Measurements from ENCODE around the gene MSMO1. TPM values are rescaled to one million over a fixed set of nuclear protein-coding genes. Genes with fewer than 3 reads are reported as not detected.

The MSMO1 gene
- total and polyA plus RNA-seq, 2 of the 8 experiments (the other 6 are each of a cell fraction or from before 2014, with no cell fraction given), result 79.8 to 109 TPM

GRCh38 chr4:165360985-165361670, 33.7 kb downstream of the MSMO1 start:
- FAIRE-seq (no peak), DNase-seq (ENCODE audit: low read depth in 1 of 2, low spot score in 2 of 2) (no peak)
- H2BK120ac ChIP-seq (replicated peaks; ENCODE audit: low read depth, low read length), result no peak overlapping the region
- H2AK5ac ChIP-seq (ENCODE audit: low read depth, low read length), result no peak overlapping the region
- H2BK15ac ChIP-seq (ENCODE audit: low read length), result no peak overlapping the region
- ChIA-PET POLR2A (ENCODE audit: partially characterized antibody) (no interaction called here), CTCF (ENCODE audit: partially characterized antibody) (interaction anchor here (1.9 to 3.4 kb wide), 2 partner anchors 10 to 23 kb away, joined by 6 to 13 read pairs; no protein-coding TSS in a partner anchor)
- no peak overlapping the region for H3K14ac ChIP-seq (ENCODE audit: insufficient read length)
- H3K4me1 ChIP-seq (replicated peaks in 1 of 4; ENCODE audit: control insufficient read depth in 3 of 4, insufficient read depth in 4 of 4, low read length in 3 of 4), result no peaks in the 10 kb centered on the region
- peak overlapping the region; percentile 39; the same call in 1 of the 2 replicates for H2AFZ ChIP-seq (ENCODE audit: low read length)
- H3K9ac ChIP-seq (replicated peaks in 1 of 4; ENCODE audit: extremely low read depth in 1 of 4, low read depth in 3 of 4, low read length in 3 of 4), result no peak overlapping the region
- H4K5ac ChIP-seq (ENCODE audit: insufficient read length, low read depth, low read length), result no peak overlapping the region
- no peak overlapping the region for H3K4me2 ChIP-seq (ENCODE audit: insufficient read depth in 1 of 2, low read depth in 2 of 2, low read length in 2 of 2)
- no peaks in the 10 kb centered on the region for H3K36me3 ChIP-seq (ENCODE audit: control insufficient read depth in 2 of 4, insufficient read depth in 4 of 4, low read length in 3 of 4)
- H3K23ac ChIP-seq (ENCODE audit: insufficient read length), result no peak overlapping the region
- H3K27ac ChIP-seq (ENCODE audit: low read depth, low read length), result no peak overlapping the region
- no peak overlapping the region for H3K4ac ChIP-seq (replicated peaks; ENCODE audit: insufficient read length, low read depth, low read length)
- H3K18ac ChIP-seq (ENCODE audit: extremely low read depth, low read length), result no peak overlapping the region
- no peaks in the 10 kb centered on the region for H3K79me1 ChIP-seq (ENCODE audit: low read depth, low read length)
- no peak overlapping the region for H4K8ac ChIP-seq (ENCODE audit: extremely low read depth, insufficient read depth, low read length)
- no peak overlapping the region for H3K56ac ChIP-seq (replicated peaks; ENCODE audit: insufficient read length, low read depth, low read length)
- peaks cover 3% of the 10 kb centered on the region; the same call in 1 of the 2 replicates for H3K23me2 ChIP-seq (ENCODE audit: low read depth, low read length)
- no peak overlapping the region for H3K4me3 ChIP-seq (ENCODE audit: extremely low read depth in 1 of 4, insufficient read depth in 2 of 4, low read depth in 3 of 4, low read length in 4 of 4)
- no peaks in the 10 kb centered on the region for H3K9me3 ChIP-seq (ENCODE audit: insufficient read depth in 2 of 2, low read depth in 1 of 2, low read length in 1 of 2)
- WGBS, 2 experiments (ENCODE audit: extremely low coverage in 1 of 2, insufficient coverage in 1 of 2, insufficient read length in 1 of 2, insufficient replicate concordance in 2 of 2, low coverage in 1 of 2, low lambda C conversion rate in 2 of 2, missing lambda C conversion rate in 1 of 2), result 90% methylated on average over 7 of the region's 7 CpGs; no CpG with 5 or more reads in 1 of the 2 experiments
- no peak overlapping the region for H2BK12ac ChIP-seq (ENCODE audit: low read depth, low read length)
- no peaks in the 10 kb centered on the region for H3K27me3 ChIP-seq (replicated peaks in 1 of 4; ENCODE audit: control insufficient read depth in 3 of 4, extremely low read depth in 1 of 4, insufficient read depth in 3 of 4, low read length in 3 of 4)
- H4K91ac ChIP-seq (replicated peaks; ENCODE audit: insufficient read length, low read length), result no peak overlapping the region
- H2BK5ac ChIP-seq (ENCODE audit: low read depth, low read length), result no peak overlapping the region
- no peaks in the 10 kb centered on the region for H3K79me2 ChIP-seq (ENCODE audit: control insufficient read depth in 1 of 2, insufficient read depth in 2 of 2, low read length in 2 of 2)
- H2BK20ac ChIP-seq (ENCODE audit: low read length), result no peak overlapping the region
- TF ChIP-seq USF2 (IDR thresholded peaks at IDR 0.05; ENCODE audit: low read length), result no peak
- no peak for TF ChIP-seq EGR1 (IDR thresholded peaks at IDR 0.05; ENCODE audit: borderline replicate concordance, low read depth, low read length)
- TF ChIP-seq, protein P1, sequence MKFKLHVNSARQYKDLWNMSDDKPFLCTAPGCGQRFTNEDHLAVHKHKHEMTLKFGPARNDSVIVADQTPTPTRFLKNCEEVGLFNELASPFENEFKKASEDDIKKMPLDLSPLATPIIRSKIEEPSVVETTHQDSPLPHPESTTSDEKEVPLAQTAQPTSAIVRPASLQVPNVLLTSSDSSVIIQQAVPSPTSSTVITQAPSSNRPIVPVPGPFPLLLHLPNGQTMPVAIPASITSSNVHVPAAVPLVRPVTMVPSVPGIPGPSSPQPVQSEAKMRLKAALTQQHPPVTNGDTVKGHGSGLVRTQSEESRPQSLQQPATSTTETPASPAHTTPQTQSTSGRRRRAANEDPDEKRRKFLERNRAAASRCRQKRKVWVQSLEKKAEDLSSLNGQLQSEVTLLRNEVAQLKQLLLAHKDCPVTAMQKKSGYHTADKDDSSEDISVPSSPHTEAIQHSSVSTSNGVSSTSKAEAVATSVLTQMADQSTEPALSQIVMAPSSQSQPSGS (IDR thresholded peaks at IDR 0.05; ENCODE audit: low read length), result no peak
- TF ChIP-seq CTBP2 (IDR thresholded peaks at IDR 0.05; ENCODE audit: borderline replicate concordance, insufficient read depth, insufficient read length, low read length), result no peak
- no peak for TF ChIP-seq BACH1 (IDR thresholded peaks at IDR 0.05; ENCODE audit: low read length)
- no peak for TF ChIP-seq EZH2 (IDR thresholded peaks at IDR 0.05; ENCODE audit: low read depth, low read length, severe bottlenecking)
- H4K20me1 ChIP-seq (replicated peaks in 1 of 2; ENCODE audit: control insufficient read depth in 1 of 2, insufficient read depth in 2 of 2, low read length in 2 of 2), result no peaks in the 10 kb centered on the region
